Suprapubic skin (tissue), 4 donors: ENCODE measurements around the gene ZRANB1. TPM values are rescaled to one million over a fixed set of nuclear protein-coding genes. Genes with fewer than 3 reads are reported as not detected.

ENCODE experiments used
- DNase-seq, 2 donors: peaks; one replicate each; pipeline ENCODE4 v3.0.0-alpha.2; 2019; ENCODE audit warnings: low spot score in 2 of 2
- H3K27ac ChIP-seq: fragments of 200-600 bp; sonication (generic); one replicate; pipeline ENCODE4 v1.5.1; 2019
- H3K27me3 ChIP-seq: fragments of 200-600 bp; sonication (generic); one replicate; pipeline ENCODE4 v1.5.1; 2019
- H3K36me3 ChIP-seq: fragments of 200-600 bp; sonication (generic); one replicate; pipeline ENCODE4 v1.5.1; 2019
- H3K4me1 ChIP-seq: fragments of 200-600 bp; sonication (generic); one replicate; pipeline ENCODE4 v1.5.1; 2019
- H3K4me3 ChIP-seq: fragments of 200-600 bp; sonication (generic); one replicate; pipeline ENCODE4 v1.5.1; 2019; ENCODE audit warnings: mild to moderate bottlenecking
- H3K9me3 ChIP-seq: fragments of 200-600 bp; sonication (generic); one replicate; pipeline ENCODE4 v1.5.1; 2019
- EP300 ChIP-seq: sonication (generic); formaldehyde crosslinking; IDR thresholded peaks from one replicate; pipeline ENCODE4 v1.6.1; 2017; ENCODE audit warnings: antibody characterized with exemption
- POLR2A ChIP-seq, 2 donors: fragments of 450-650 bp; IDR thresholded peaks; one replicate each; pipeline ENCODE4 v1.6.1; 2017; ENCODE audit warnings: antibody characterized with exemption in 2 of 2, mild to moderate bottlenecking in 2 of 2, moderate library complexity in 2 of 2
- POLR2AphosphoS5 ChIP-seq, 3 donors: sonication (generic); formaldehyde crosslinking; IDR thresholded peaks; one replicate each; pipeline ENCODE4 v1.6.1; 2017; ENCODE audit warnings: antibody characterized with exemption in 3 of 3
- WGBS: methylation state at CpG from one replicate; pipeline ENCODE4 v1.1.5; 2018; 5-methylcytosine and 5-hydroxymethylcytosine counted together
- total RNA-seq, 4 donors: library from RNA; depleted of rRNA; stranded (reverse); fragments of >200 nt; gene quantifications; one replicate each; pipeline ENCODE4 v1.1.0, GENCODE V29; 2016
- TF ChIP-seq, protein P1 (sequence below), 2 donors: fragments of 200-600 bp in 1 of 2; fragments of 450-650 bp in 1 of 2; sonication (generic) in 1 of 2; IDR thresholded peaks; one replicate each; pipeline ENCODE4 v1.5.1; 2016 to 2019; ENCODE audit warnings: antibody characterized with exemption in 2 of 2, mild to moderate bottlenecking in 1 of 2, moderate library complexity in 1 of 2

The ZRANB1 gene
- total RNA-seq, 4 donors from 2014 or later = 21.2 to 37.9 (median 30.2) TPM

DNA sequence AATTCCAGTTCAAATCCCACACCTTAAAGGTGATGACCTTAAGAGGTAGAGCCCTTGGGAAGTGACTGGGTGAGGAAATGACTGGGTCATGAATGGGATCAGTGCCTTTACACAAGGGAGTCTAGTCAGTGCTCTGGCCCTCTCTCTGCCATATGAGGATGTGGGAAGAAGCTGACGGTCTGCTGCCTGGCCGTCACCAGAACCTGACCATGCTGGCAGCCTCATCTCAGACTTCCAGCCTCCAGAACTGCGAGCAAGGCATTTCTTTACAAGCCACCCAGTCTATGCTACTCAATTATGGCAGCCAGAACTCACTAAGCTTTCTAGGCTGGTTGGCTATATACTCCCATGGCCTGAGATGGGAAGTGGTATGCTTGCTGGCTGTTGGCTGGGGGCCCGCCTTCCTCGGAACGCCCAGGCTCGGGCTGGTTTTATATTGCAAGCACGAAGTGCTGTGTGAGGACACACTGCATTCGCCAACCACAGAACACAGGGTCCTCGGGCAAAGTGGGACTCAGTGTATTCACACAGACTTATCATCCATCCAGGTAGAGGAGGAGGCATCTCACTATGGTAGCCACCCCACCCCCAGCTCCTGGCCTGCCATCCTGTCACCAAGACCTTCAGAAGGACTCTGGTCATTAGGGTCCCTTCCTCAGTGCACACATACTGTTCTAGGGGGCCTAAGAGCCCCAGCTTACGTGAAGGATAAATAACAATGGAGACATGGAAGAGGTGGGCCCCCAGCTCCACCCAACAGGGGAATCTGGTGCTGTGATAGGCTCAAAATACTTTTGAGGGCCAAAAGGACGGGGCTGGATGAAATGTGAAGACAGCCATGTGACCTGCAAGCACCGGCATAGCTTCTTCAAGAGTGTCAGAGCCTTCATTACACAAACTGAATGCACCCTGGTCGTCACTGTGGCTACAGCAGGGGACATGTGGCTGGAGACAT is 49.0 kb downstream of the ZRANB1 start:
- H3K27me3 ChIP-seq = no peaks in the 10 kb centered on the region
- peaks cover 11% of the 10 kb centered on the region for H3K4me1 ChIP-seq
- no peak for DNase-seq
- WGBS = 81% methylated on average over 13 of the region's 14 CpGs
- TF ChIP-seq EP300 = no peak
- no peak for TF ChIP-seq POLR2AphosphoS5 (IDR thresholded peaks at IDR 0.05)
- TF ChIP-seq POLR2A (IDR thresholded peaks at IDR 0.05) = no peak
- TF ChIP-seq, protein P1, sequence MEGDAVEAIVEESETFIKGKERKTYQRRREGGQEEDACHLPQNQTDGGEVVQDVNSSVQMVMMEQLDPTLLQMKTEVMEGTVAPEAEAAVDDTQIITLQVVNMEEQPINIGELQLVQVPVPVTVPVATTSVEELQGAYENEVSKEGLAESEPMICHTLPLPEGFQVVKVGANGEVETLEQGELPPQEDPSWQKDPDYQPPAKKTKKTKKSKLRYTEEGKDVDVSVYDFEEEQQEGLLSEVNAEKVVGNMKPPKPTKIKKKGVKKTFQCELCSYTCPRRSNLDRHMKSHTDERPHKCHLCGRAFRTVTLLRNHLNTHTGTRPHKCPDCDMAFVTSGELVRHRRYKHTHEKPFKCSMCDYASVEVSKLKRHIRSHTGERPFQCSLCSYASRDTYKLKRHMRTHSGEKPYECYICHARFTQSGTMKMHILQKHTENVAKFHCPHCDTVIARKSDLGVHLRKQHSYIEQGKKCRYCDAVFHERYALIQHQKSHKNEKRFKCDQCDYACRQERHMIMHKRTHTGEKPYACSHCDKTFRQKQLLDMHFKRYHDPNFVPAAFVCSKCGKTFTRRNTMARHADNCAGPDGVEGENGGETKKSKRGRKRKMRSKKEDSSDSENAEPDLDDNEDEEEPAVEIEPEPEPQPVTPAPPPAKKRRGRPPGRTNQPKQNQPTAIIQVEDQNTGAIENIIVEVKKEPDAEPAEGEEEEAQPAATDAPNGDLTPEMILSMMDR (IDR thresholded peaks at IDR 0.05) = no peak
- no peaks in the 10 kb centered on the region for H3K9me3 ChIP-seq
- no peak overlapping the region for H3K27ac ChIP-seq
- H3K4me3 ChIP-seq = no peak overlapping the region
- peaks cover 78% of the 10 kb centered on the region for H3K36me3 ChIP-seq

DNA sequence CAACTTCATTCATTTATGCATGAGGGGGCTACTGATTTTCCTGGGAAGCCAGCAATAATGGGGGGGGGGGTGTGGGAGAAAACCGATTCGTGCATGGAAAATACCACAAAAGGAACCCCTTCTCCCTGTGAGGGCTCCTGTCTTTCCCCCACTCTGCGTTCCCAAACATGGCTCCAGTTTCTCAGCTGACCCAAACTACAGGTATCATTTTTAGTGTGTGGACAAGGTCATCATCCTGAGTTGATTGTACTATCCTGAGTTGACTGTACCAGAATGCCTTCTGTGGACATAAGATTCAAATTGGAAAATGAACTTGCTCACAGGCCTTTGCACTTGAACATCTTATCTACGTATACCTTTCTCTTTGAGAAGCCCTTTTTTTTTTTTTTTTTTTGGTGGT is 49.9 kb downstream of the ZRANB1 start:
- no peaks in the 10 kb centered on the region for H3K27me3 ChIP-seq
- H3K27ac ChIP-seq = no peak overlapping the region
- TF ChIP-seq, protein P1 (IDR thresholded peaks at IDR 0.05) = no peak
- TF ChIP-seq POLR2AphosphoS5 (IDR thresholded peaks at IDR 0.05) (no peak), EP300 (no peak), POLR2A (IDR thresholded peaks at IDR 0.05) (no peak)
- no peaks in the 10 kb centered on the region for H3K9me3 ChIP-seq
- peaks cover 11% of the 10 kb centered on the region for H3K4me1 ChIP-seq
- 85% methylated on average over 4 of the region's 4 CpGs for WGBS
- H3K4me3 ChIP-seq = no peak overlapping the region
- H3K36me3 ChIP-seq = peaks cover 78% of the 10 kb centered on the region
- DNase-seq = no peak

DNA sequence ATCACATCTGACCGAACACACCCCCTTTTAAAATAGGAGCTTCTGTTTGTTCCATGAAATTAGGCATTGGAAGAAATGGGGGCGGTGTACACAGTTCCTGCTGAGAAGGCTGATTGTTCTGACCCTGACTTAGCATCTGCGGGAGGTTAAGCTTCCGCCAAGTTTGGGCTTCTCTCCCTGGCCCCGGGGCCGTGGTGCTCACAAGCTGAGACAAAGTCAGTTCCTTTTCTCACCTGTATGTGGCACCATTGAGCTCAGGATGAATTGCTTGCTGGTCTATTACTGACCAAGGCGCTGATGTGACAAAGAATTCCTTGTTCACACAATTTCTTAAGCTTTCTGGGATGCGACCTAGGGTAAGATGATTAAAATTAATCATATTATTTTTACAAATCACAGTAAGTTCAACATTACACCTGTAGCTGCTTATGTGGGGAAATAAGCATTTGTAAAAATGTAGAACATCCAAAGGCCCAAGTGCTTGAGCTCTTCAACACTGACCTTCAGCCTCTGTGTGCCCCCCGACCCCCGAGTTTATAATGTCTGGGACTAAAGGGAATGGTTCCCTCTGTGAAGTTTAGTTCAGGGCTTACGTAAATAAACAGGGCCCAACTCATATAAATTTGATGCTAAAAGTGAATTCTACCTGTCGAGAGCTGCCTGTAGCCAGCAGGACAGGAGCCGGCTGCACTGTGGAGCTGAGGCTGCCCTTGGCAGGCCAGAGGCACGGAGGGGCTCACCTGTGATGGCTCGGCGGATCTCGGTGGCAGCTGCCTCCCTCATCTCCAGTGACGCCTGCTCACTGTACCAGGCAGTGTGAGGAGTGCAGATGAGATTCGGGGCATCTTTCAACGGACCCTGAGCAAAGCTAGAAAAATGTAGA is 50.8 kb downstream of the ZRANB1 start:
- TF ChIP-seq POLR2A (IDR thresholded peaks at IDR 0.05) (no peak), EP300 (no peak), POLR2AphosphoS5 (IDR thresholded peaks at IDR 0.05) (peak in 1 of 3 donors; percentile 55)
- TF ChIP-seq, protein P1 (IDR thresholded peaks at IDR 0.05) = peak; percentile 65 to 72
- H3K36me3 ChIP-seq = peaks cover 78% of the 10 kb centered on the region
- 65% methylated on average over 20 of the region's 20 CpGs for WGBS
- no peak overlapping the region for H3K4me3 ChIP-seq
- H3K4me1 ChIP-seq = peaks cover 11% of the 10 kb centered on the region
- H3K27ac ChIP-seq = no peak overlapping the region
- DNase-seq = peak in 1 of 2 donors; percentile 78
- no peaks in the 10 kb centered on the region for H3K9me3 ChIP-seq
- H3K27me3 ChIP-seq = no peaks in the 10 kb centered on the region

DNA sequence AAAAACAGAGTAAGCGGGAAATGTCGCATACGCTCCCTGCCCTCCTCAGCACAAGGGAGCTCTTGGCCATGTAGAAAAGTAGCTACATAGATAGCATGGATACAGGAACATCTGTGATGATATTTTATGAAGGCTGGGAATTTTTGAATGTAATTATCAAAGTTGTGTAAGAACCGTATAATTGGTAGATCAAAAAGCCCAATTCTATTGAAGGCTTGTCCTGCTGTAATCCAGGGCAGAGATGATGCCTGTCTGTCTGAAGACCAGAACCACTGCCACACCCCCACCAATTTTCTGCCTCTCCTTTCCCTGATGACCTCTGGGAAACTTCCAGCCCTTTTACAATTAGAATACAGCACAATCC is 51.4 kb downstream of the ZRANB1 start:
- Histone ChIP-seq H3K4me3 (no peak overlapping the region), H3K27me3 (no peaks in the 10 kb centered on the region), H3K9me3 (no peaks in the 10 kb centered on the region), H3K36me3 (peaks cover 82% of the 10 kb centered on the region), H3K4me1 (peaks cover 11% of the 10 kb centered on the region), H3K27ac (peak overlapping the region; percentile 10)
- DNase-seq = no peak
- TF ChIP-seq EP300 (no peak), POLR2AphosphoS5 (IDR thresholded peaks at IDR 0.05) (no peak), POLR2A (IDR thresholded peaks at IDR 0.05) (no peak)
- TF ChIP-seq, protein P1 (IDR thresholded peaks at IDR 0.05) = no peak
- WGBS = 93% methylated on average over 4 of the region's 4 CpGs
